Measurements from ENCODE around the gene MPST. TPM values are rescaled to one million over a fixed set of nuclear protein-coding genes. Genes with fewer than 3 reads are reported as not detected.
"Not testable (repeated sequence)": the region's sequence is repeated elsewhere in the genome, so short reads cannot be mapped to it uniquely, and the experiment has no call there.

Gene MPST
- total RNA-seq, 6 donors from 2014 or later = 80.8 to 183 (median 135) TPM

GRCh38 chr22:37067428-37067827, 47.9 kb downstream of the MPST start:
- ATAC-seq (ENCODE audit: low FRiP score in 2 of 2) (no peak), DNase-seq (no peak)
- no peak for TF ChIP-seq EP300 (IDR thresholded peaks at IDR 0.05)
- no peak for TF ChIP-seq POLR2AphosphoS5 (IDR thresholded peaks at IDR 0.05)
- peaks cover 0 to 12% (median 4%) of the 10 kb centered on the region in 4 donors for H3K27me3 ChIP-seq
- no peaks in the 10 kb centered on the region for H3K36me3 ChIP-seq
- no peak overlapping the region for H3K4me3 ChIP-seq
- 82% methylated on average over 9 to 10 of the region's 10 CpGs for WGBS, 2 donors
- no peak overlapping the region for H3K27ac ChIP-seq
- H3K4me1 ChIP-seq = no peaks in the 10 kb centered on the region
- no peaks in the 10 kb centered on the region for H3K9me3 ChIP-seq

- TF ChIP-seq POLR2AphosphoS5 (IDR thresholded peaks at IDR 0.05) (no peak), EP300 (IDR thresholded peaks at IDR 0.05) (no peak)
- Histone ChIP-seq H3K9me3 (no peaks in the 10 kb centered on the region), H3K27me3 (peaks cover 0 to 12% (median 4%) of the 10 kb centered on the region in 4 donors), H3K4me1 (no peaks in the 10 kb centered on the region), H3K36me3 (no peaks in the 10 kb centered on the region), H3K4me3 (no peak overlapping the region), H3K27ac (no peak overlapping the region)
- ATAC-seq (ENCODE audit: low FRiP score in 2 of 2) = no peak
- 0 to 13% methylated on average over 4 to 18 of the region's 36 CpGs for WGBS, 2 donors
- DNase-seq = peak in 1 of 2 donors; percentile 78
These were observed 49.3 kb downstream of the MPST start for GRCh38 chr22:37068859-37069258.

GRCh38 chr22:37069319-37069718, 49.8 kb downstream of the MPST start:
- H3K4me1 ChIP-seq = no peaks in the 10 kb centered on the region
- 41 to 44% methylated on average over 7 of the region's 11 CpGs for WGBS, 2 donors
- H3K9me3 ChIP-seq = no peaks in the 10 kb centered on the region
- H3K27me3 ChIP-seq = peaks cover 0 to 12% (median 4%) of the 10 kb centered on the region in 4 donors
- H3K36me3 ChIP-seq = no peaks in the 10 kb centered on the region
- H3K27ac ChIP-seq = no peak overlapping the region
- no peak overlapping the region for H3K4me3 ChIP-seq
- TF ChIP-seq EP300 (IDR thresholded peaks at IDR 0.05) = no peak
- TF ChIP-seq POLR2A (IDR thresholded peaks at IDR 0.05) = no peak
- TF ChIP-seq POLR2AphosphoS5 (IDR thresholded peaks at IDR 0.05) = no peak
- TF ChIP-seq CTCF (IDR thresholded peaks at IDR 0.05) = no peak
- no peak for DNase-seq
- ATAC-seq (ENCODE audit: low FRiP score in 2 of 2) = no peak

GRCh38 chr22:37069719-37070118, 50.2 kb downstream of the MPST start:
- TF ChIP-seq POLR2AphosphoS5 (IDR thresholded peaks at IDR 0.05) = no peak
- Histone ChIP-seq H3K27me3 (peaks cover 0 to 12% (median 4%) of the 10 kb centered on the region in 4 donors), H3K36me3 (no peaks in the 10 kb centered on the region), H3K9me3 (no peaks in the 10 kb centered on the region), H3K4me3 (no peak overlapping the region), H3K4me1 (no peaks in the 10 kb centered on the region), H3K27ac (no peak overlapping the region)
- WGBS, 2 donors = 76 to 80% methylated on average over 8 to 9 of the region's 9 CpGs
- DNase-seq = no peak
- ATAC-seq (ENCODE audit: low FRiP score in 2 of 2) = no peak

GRCh38 chr22:37070334-37070733, 50.8 kb downstream of the MPST start:
- Histone ChIP-seq H3K4me1 (no peaks in the 10 kb centered on the region), H3K9me3 (no peaks in the 10 kb centered on the region), H3K4me3 (no peak overlapping the region), H3K36me3 (no peaks in the 10 kb centered on the region), H3K27me3 (peaks cover 0 to 12% (median 4%) of the 10 kb centered on the region in 4 donors), H3K27ac (no peak overlapping the region)
- TF ChIP-seq EP300 (IDR thresholded peaks at IDR 0.05) (no peak), POLR2AphosphoS5 (IDR thresholded peaks at IDR 0.05) (no peak)
- ATAC-seq (ENCODE audit: low FRiP score in 2 of 2) (no peak), DNase-seq (no peak)
- WGBS, 2 donors = 74 to 82% methylated on average over 8 of the region's 8 CpGs

- Histone ChIP-seq H3K27me3 (peaks cover 0 to 12% (median 4%) of the 10 kb centered on the region in 4 donors), H3K4me3 (no peak overlapping the region), H3K9me3 (no peaks in the 10 kb centered on the region), H3K27ac (no peak overlapping the region), H3K4me1 (no peaks in the 10 kb centered on the region), H3K36me3 (no peaks in the 10 kb centered on the region)
- 53% methylated on average over 9 of the region's 9 CpGs for WGBS, 2 donors
- DNase-seq (no peak), ATAC-seq (ENCODE audit: low FRiP score in 2 of 2) (no peak)
- TF ChIP-seq POLR2A (IDR thresholded peaks at IDR 0.05) (no peak), POLR2AphosphoS5 (IDR thresholded peaks at IDR 0.05) (no peak), EP300 (IDR thresholded peaks at IDR 0.05) (no peak), CTCF (IDR thresholded peaks at IDR 0.05) (no peak)
These were observed 51.2 kb downstream of the MPST start for GRCh38 chr22:37070744-37071143.

GRCh38 chr22:37071850-37072592, 52.5 kb downstream of the MPST start:
- not testable (repeated sequence) for DNase-seq; ATAC-seq (ENCODE audit: low FRiP score in 2 of 2); H3K9me3 ChIP-seq; H3K27ac ChIP-seq; H3K4me1 ChIP-seq; H3K4me3 ChIP-seq; H3K36me3 ChIP-seq
- 93 to 95% methylated on average over 5 of the region's 5 CpGs for WGBS, 2 donors
- H3K27me3 ChIP-seq = peaks cover 0 to 12% (median 4%) of the 10 kb centered on the region in 4 donors
